Fibroblast of skin of right biceps (primary cell): ENCODE results near the gene SMC1A.
"Not testable (repeated sequence)": the region's sequence is repeated elsewhere in the genome, so short reads cannot be mapped to it uniquely, and the experiment has no call there.

Experiments
- DNase-seq: peaks from one replicate; pipeline ENCODE4 v3.0.0-alpha.2; 2013

SMC1A gene

DNA sequence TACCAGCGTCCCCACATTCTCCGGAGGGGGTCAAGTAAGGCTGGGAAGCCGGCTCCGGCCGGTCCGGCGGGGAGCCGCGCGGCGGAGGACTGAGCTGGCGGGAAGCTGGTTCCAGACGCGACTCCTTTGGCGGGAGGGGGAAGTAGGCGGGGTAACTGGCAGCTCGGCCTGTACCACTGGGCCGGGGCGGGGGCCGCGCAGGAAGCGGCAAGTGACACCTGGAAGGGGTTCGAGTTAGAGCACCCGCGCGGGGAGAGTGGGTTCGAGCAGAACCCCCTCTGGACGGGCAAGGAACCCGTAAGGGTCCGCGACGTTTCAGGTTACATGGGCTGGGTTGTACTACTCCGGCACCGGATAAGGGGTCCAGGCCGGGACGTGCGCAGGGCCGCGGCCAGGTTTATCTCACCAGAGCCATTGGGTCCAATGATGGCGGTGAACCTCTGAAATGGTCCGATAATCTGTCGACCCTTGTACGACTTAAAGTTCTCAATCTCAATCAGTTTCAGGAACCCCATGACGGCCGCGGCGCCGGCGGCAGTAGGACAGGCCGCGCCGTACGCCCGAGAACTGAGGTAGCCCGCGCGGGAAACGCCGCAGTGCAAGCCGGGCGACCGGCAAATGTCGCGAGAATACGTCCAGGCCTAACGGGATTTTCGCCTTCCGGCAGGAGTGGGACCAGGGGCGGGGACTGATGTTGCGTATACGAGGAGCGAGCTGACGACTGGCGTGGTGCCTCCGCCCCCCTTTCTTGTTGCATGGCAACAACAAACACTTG, at the start of gene SMC1A:
SMC1A (minus strand) TSS at position 569 of the 775 bp plus-strand sequence; CDS start at position 515, 54 bp downstream.
- DNase-seq, result peak; percentile 95

- no peak for DNase-seq
Measured at GRCh38 chrX:53471346-53471745, 48.9 kb upstream of the SMC1A start.

DNA sequence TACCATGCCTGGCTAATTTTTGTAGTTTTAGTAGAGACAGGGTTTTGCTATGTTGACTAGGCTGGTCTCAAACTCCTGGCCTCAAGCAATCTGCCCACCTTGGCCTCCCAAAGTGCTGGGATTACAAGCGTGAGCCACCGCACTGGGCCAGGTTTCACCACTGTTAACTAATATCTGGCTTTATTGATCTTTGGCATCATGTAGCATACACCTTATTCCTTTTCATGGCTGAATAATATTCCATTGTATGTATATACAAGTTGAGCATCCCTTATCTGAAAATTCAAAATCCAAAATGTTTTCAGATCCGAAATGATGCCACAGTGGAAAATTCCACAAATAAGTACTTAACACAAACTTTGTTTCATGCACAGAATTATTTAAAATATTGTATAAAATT, 46.2 kb upstream of the SMC1A start:
- not testable (repeated sequence) for DNase-seq

GRCh38 chrX:53458082-53458481, 35.6 kb upstream of the SMC1A start:
- no peak for DNase-seq

DNA sequence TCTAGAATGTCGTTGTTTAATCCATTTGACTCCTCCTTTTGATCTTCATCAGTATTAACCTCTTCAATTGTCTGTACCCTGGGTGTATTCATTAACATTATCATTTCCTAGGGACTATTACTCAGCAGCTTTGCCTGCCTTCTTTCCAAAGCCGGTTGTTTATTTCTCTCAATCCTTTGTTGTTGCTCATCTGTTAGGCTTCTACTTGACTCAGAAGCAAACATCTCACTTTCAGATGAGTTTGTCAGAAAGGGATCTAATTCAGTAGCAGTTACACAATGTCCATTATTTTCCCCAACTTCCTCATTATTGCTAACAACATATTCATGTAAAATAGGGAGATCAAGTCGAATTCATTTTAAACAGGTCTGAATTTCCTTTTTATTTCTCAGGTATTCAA, 33.8 kb upstream of the SMC1A start:
- peak; percentile 15 for DNase-seq

DNA sequence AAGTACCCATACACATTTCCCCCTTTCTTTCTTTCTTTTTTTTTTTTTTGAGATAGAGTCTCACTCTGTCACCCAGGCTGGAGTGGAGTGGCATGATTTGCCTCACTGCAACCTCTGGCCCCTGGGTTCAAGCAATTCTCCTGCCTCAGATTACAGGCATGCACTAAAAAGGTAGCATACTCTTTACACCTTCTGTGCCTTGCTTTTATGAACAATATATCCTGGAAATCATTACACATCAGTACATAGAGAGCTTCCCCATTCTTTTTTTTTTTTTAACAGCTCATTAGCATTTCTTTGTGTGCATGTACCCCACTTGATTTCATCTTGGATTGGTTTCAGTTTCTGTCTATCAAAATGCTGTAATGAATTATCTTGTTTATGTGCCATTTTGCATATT, 30.4 kb upstream of the SMC1A start:
- DNase-seq, result no peak

GRCh38 chrX:53449632-53450031, 27.2 kb upstream of the SMC1A start:
- DNase-seq, result peak; percentile 4

GRCh38 chrX:53447441-53447840, 25.0 kb upstream of the SMC1A start:
- DNase-seq, result no peak

DNA sequence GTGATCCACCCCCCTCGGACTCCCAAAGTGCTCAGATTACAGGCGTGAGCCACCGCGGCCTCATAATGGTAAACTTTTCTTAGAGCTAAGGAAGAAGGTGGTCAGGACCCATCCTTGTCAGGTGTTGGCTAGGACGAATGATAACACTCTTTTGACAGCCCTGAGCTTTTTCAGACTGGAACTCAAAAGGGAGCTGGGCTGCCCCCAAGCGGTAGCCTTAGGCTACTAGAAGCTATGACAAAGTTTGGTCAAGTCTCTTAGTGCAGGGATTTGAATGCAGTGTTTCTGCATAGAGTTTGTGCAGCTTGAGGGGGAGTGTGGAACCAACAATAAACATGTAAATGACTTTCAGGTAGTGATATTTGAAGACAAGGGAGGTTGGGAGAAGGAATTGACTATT, 23.5 kb upstream of the SMC1A start:
- peak; percentile 9 for DNase-seq

- DNase-seq, result no peak
Measured at GRCh38 chrX:53442322-53442631, 19.8 kb upstream of the SMC1A start.

DNA sequence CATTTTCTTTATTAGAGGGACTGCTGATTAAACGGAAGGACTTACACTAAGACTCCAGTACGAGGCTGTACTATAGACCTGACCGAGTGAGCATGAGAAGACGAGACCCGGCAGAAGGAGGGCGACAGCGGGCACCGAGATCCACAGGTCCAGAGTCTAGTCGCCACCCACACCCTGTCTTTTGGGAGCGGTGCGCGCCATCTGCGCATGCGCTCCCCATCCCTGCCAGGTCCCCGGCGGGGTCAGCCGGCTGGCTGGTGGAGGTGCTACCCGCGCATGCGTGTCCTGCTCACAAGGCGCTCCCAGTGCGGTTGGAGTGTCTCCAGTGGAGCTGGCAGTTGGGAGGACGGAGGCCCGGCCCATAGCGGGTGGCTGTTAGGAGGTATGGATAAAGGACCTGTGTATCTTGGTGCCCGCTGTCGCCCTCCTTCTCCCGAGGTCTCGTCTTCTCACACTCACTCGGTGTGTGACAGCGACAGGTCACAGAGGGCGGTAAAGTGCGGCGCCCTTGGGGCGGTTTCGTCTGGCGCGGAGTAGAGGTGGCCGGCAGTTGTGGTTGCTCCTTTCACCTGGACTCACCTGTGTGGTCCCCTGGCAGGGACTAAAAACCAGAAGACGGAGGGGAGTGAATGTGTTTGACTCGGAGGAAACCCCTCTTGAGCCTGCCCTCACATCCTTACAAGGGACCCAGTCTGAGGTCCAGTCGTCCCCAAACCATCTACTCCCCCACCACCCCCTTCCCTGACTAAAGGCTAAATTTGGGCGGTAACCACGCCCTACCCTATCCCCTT, 19.3 kb upstream of the SMC1A start:
- peak; percentile 69 for DNase-seq

GRCh38 chrX:53440621-53441517, 18.4 kb upstream of the SMC1A start:
- peak; percentile 41 for DNase-seq

GRCh38 chrX:53440101-53440500, 17.6 kb upstream of the SMC1A start:
- no peak for DNase-seq

GRCh38 chrX:53438832-53439230, 16.4 kb upstream of the SMC1A start:
- DNase-seq, result no peak

- no peak for DNase-seq
Measured at GRCh38 chrX:53438174-53438831, 15.8 kb upstream of the SMC1A start.

GRCh38 chrX:53437206-53437605, 14.8 kb upstream of the SMC1A start:
- DNase-seq, result no peak

DNA sequence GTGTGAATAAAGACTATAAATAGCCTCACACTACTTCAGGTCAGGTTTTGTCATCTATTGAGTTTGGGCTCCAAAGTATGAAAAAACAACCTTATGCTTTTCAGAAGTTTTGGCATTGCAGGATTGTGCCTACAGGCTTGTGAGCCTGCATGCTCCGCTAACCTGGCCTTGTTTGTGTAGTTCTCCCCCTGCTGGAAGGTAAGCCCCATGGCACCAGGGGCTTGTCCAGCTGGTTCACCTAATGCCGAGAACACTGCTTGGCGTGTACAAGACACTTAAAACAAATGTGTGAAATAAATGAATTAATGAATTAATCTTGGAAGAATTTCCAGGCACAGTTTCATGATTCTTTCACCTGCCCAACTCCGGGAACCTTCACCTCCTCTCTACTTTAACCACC, 13.5 kb upstream of the SMC1A start:
- DNase-seq, result peak; percentile 50

GRCh38 chrX:53433651-53434639, 11.5 kb upstream of the SMC1A start, which contains the start of gene HSD17B10:
HSD17B10 (minus strand) TSS chrX:53434370; CDS start chrX:53434345, 25 bp downstream.
- peak; percentile 79 for DNase-seq

DNA sequence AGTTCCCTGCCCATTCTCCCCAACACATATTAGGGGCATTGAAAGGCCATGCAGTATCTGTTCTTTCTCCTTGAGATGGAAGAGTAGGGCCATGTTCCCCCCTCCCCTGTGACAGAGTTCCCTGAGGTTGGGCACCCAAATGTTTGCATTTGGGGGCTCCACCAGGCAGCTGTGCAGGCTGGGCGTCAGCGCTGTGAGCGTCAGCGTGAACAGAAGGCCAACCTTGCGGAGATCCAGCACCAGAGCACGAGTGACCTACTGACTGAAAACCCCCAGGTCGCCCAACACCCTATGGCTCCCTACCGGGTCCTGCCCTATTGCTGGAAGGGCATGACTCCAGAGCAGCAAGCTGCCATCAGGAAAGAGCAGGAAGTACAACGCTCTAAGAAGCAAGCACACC, 7.8 kb upstream of the SMC1A start:
- DNase-seq, result no peak

DNA sequence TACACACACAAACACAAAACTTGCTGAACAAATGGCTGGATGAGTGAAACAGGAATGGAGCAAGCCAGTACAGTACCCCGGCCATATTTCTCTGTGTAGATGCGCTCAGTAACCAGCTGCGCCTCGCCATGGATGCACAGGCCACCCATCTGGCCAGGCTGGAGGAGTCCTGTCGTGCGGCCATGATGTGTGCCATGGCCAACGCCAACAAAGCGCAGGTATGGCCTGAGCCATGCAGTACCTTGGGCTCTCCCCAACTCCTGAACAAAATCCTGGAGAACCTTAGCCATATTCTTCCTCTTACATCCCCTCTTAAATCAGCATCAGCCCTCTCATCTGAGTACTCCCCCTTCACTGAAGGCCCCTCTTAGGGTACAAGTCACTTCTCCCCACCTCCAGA, 7.3 kb upstream of the SMC1A start:
- DNase-seq, result no peak

DNA sequence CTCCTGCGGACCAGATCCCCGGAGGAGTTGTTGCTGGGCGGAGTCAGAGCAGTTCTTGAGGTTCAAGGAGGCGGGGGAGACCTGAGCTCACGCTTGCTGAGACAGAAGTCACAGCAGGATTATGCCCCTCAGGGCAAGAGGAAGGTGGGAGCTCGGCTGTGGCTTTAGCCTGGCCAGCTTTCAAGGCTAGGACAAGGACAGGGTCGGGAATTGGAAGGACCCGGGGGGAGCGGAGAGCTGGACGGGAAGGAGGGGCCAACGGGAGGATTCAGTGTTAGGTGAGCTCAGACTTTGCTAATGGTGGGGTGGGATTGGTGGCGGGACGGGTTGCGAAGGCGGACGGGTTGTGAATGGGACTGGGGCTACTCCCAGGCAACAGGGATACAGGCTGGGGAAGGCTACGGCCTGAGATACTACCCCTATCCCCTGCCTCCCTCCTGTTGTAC, 430 bp upstream of the SMC1A start, which contains the start of gene RIBC1:
RIBC1 (plus strand) TSS at position 13 of the 446 bp plus-strand sequence. CDS start 3,404 bp downstream, outside the sequence.
- DNase-seq, result no peak
